Astrocyte of the cerebellum (primary cell): ENCODE data around the gene KRTAP1-4.

Experiments
- DNase-seq: peaks from one replicate; pipeline ENCODE4 v3.0.0-alpha.2; 2011; ENCODE audit warnings: low read depth
- H3K4me3 ChIP-seq: 2 replicates; pipeline ENCODE4 v1.5.1; 2011; ENCODE audit warnings: mild to moderate bottlenecking, low read depth, low read length, moderate library complexity
- CTCF ChIP-seq: IDR thresholded peaks from 2 replicates; pipeline ENCODE4 v1.5.1; 2012; ENCODE audit warnings: low read length, low read depth, moderate library complexity, mild to moderate bottlenecking; ENCODE audit errors: missing control alignments
- in situ Hi-C: cut with HindIII; loops from 2 replicates; pipeline ENCODE4 v1.10.0; 2017; ENCODE audit warnings: low sequenced_read_pairs

KRTAP1-4 gene

GRCh38 chr17:41029633-41030245 lies at the start of gene KRTAP1-4:
Gene KRTAP1-4, minus strand, starts transcription at chr17:41030195. Its CDS starts 117 bp downstream, at chr17:41030078.
- H3K4me3 ChIP-seq: no peak within 1 kb of the TSS
- no peak for TF ChIP-seq CTCF
- in situ Hi-C loops: no loop called here
- no peak for DNase-seq

GRCh38 chr17:41076788-41077187 lies 46.8 kb upstream of the KRTAP1-4 start:
- H3K4me3 ChIP-seq: no peak overlapping the region
- no peak for TF ChIP-seq CTCF
- in situ Hi-C loops: no loop called here
- no peak for DNase-seq

- TF ChIP-seq CTCF: no peak
- no peak for DNase-seq
- in situ Hi-C loops: no loop called here
- H3K4me3 ChIP-seq: no peak overlapping the region
Observed at GRCh38 chr17:41073676-41074075, 43.7 kb upstream of the KRTAP1-4 start.

GRCh38 chr17:41071606-41072360 lies 41.8 kb upstream of the KRTAP1-4 start:
- in situ Hi-C loops: no loop called here
- no peak for TF ChIP-seq CTCF
- H3K4me3 ChIP-seq: no peak overlapping the region
- no peak for DNase-seq

- in situ Hi-C loops: no loop called here
- H3K4me3 ChIP-seq: no peak overlapping the region
- TF ChIP-seq CTCF: no peak
- no peak for DNase-seq
Observed at GRCh38 chr17:41069031-41069430, 39.0 kb upstream of the KRTAP1-4 start.

GRCh38 chr17:41067281-41067680 lies 37.3 kb upstream of the KRTAP1-4 start:
- no peak for DNase-seq
- H3K4me3 ChIP-seq: no peak overlapping the region
- in situ Hi-C loops: no loop called here
- TF ChIP-seq CTCF: no peak
